ENCODE data around the gene CEBPZOS. TPM values are rescaled to one million over a fixed set of nuclear protein-coding genes. Genes with fewer than 3 reads are reported as not detected.

CEBPZOS gene
- total and polyA plus RNA-seq, 9 of the 15 experiments (the other 6 are each of a cell fraction or from before 2014, with no cell fraction given) = 21.7 to 64.8 (median 46.7) TPM

GRCh38 chr2:37244755-37245154 lies 48.5 kb downstream of the CEBPZOS start:
- Histone ChIP-seq H3K9me1 (ENCODE audit: control insufficient read depth, insufficient read depth, low read length) (no peaks in the 10 kb centered on the region), H3K27me3 (ENCODE audit: control insufficient read depth in 2 of 2, insufficient read depth in 2 of 2, low read length in 2 of 2) (no peaks in the 10 kb centered on the region), H2AFZ (ENCODE audit: low read depth, low read length) (no peak overlapping the region), H3K4me3 (no peak overlapping the region), H4K20me1 (replicated peaks; ENCODE audit: control insufficient read depth, insufficient read depth, low read length) (no peaks in the 10 kb centered on the region), H3K9me3 (replicated peaks; ENCODE audit: control insufficient read depth, insufficient read depth, low read depth, low read length) (no peaks in the 10 kb centered on the region), H3K79me2 (ENCODE audit: control insufficient read depth, insufficient read depth, low read length) (no peaks in the 10 kb centered on the region), H3K27ac (ENCODE audit: extremely low read depth, low read depth, low read length) (no peak overlapping the region), H3K4me2 (ENCODE audit: insufficient read depth, low read length) (no peak overlapping the region), H3K36me3 (ENCODE audit: control insufficient read depth, insufficient read depth, low read length) (peaks cover 91% of the 10 kb centered on the region), H3K9ac (ENCODE audit: insufficient read depth in 1 of 2, low read depth in 2 of 2, low read length in 2 of 2) (no peak overlapping the region), H3K4me1 (replicated peaks in 1 of 2; ENCODE audit: control insufficient read depth in 2 of 2, insufficient read depth in 2 of 2, low read length in 2 of 2) (no peaks in the 10 kb centered on the region)
- ATAC-seq (no peak), DNase-seq (ENCODE audit: extremely low read depth in 1 of 4, low spot score in 3 of 4) (no peak), FAIRE-seq (no peak)
- in situ Hi-C loops (cut with MboI) (no loop called here), intact Hi-C loops (cut with micrococcal nuclease) (no loop called here)
- CTCF ChIA-PET (ENCODE audit: low intra/inter-chr PET ratio) = no interaction called here
- TF ChIP-seq KDM5B (IDR thresholded peaks at IDR 0.05; ENCODE audit: insufficient replicate concordance, low read depth, low read length) (no peak), NR0B1 (IDR thresholded peaks at IDR 0.05; ENCODE audit: partially characterized antibody) (no peak), MYBL2 (IDR thresholded peaks at IDR 0.05; ENCODE audit: low read depth) (no peak), MYBL2 (CRISPR knock-in tag; IDR thresholded peaks at IDR 0.05; ENCODE audit: borderline replicate concordance) (no peak), NFRKB (IDR thresholded peaks at IDR 0.05; ENCODE audit: low read depth) (no peak), CHD1 (IDR thresholded peaks at IDR 0.05; ENCODE audit: low read length) (no peak), CBFA2T2 (conservative IDR thresholded peaks at IDR 0.05) (no peak), CEBPB (tag; IDR thresholded peaks at IDR 0.05) (no peak), FOXO4 (CRISPR knock-in tag; IDR thresholded peaks at IDR 0.05) (no peak), E2F8 (IDR thresholded peaks at IDR 0.05; ENCODE audit: low read depth, partially characterized antibody) (no peak), KAT8 (IDR thresholded peaks at IDR 0.05; ENCODE audit: low read depth) (no peak), SMARCB1 (IDR thresholded peaks at IDR 0.05; ENCODE audit: insufficient read length, low read depth) (no peak), HNRNPLL (IDR thresholded peaks at IDR 0.05; ENCODE audit: low read depth, low read length, poor library complexity, severe bottlenecking) (no peak), FOXJ3 (CRISPR knock-in tag; IDR thresholded peaks at IDR 0.05) (no peak), TCF3 (CRISPR knock-in tag; IDR thresholded peaks at IDR 0.05) (no peak), JUND (IDR thresholded peaks at IDR 0.05; ENCODE audit: borderline replicate concordance, low read depth, low read length) (no peak), JUND (tag; IDR thresholded peaks at IDR 0.05; ENCODE audit: borderline replicate concordance, low read depth, low read length) (no peak)
- WGBS (ENCODE audit: insufficient coverage, low coverage, missing lambda C conversion rate) = 95% methylated on average over 3 of the region's 3 CpGs
- no TSS peak for BruUV-seq (replicated peaks)
- POLR2A ChIA-PET = interaction anchor here (1.2 to 1.6 kb wide), 2 partner anchors 10 to 13 kb away, joined by 4 to 6 read pairs; partner anchors contain the start of genes CEBPZ and NDUFAF7
